Osteocyte (in vitro differentiated cells): Measurements from ENCODE around the gene TMC3. TPM values are rescaled to one million over a fixed set of nuclear protein-coding genes. Genes with fewer than 3 reads are reported as not detected.

Experiments used
- DNase-seq: peaks from one replicate; pipeline ENCODE4 v3.0.0; 2021; ENCODE audit warnings: mixed read lengths; ENCODE audit not compliant: unreplicated experiment; ENCODE audit errors: extremely low spot score
- H3K27ac Mint-ChIP-seq: one replicate; pipeline ENCODE4 v1.8.0; 2021; ENCODE audit warnings: mild to moderate bottlenecking, mixed read lengths; ENCODE audit not compliant: unreplicated experiment
- H3K27me3 Mint-ChIP-seq: one replicate; pipeline ENCODE4 v1.8.0; 2021; ENCODE audit warnings: mixed read lengths; ENCODE audit not compliant: unreplicated experiment
- H3K36me3 Mint-ChIP-seq: one replicate; pipeline ENCODE4 v1.8.0; 2021; ENCODE audit warnings: mixed read lengths; ENCODE audit not compliant: unreplicated experiment
- H3K4me1 Mint-ChIP-seq: one replicate; pipeline ENCODE4 v1.8.0; 2021; ENCODE audit warnings: mixed read lengths; ENCODE audit not compliant: unreplicated experiment
- H3K4me3 Mint-ChIP-seq: one replicate; pipeline ENCODE4 v1.8.0; 2021; ENCODE audit warnings: mild to moderate bottlenecking, moderate library complexity, mixed read lengths; ENCODE audit not compliant: unreplicated experiment
- H3K9me3 Mint-ChIP-seq: one replicate; pipeline ENCODE4 v1.8.0; 2021; ENCODE audit warnings: mixed read lengths; ENCODE audit not compliant: unreplicated experiment
- CTCF ChIP-seq: fragments of 200-600 bp; sonication (generic); IDR thresholded peaks from 2 replicates; pipeline ENCODE4 v1.5.0; 2021; ENCODE audit warnings: antibody characterized with exemption, mild to moderate bottlenecking, moderate library complexity
- total RNA-seq: library from RNA; stranded (reverse); gene quantifications from 2 replicates; pipeline ENCODE4 v1.2.1, GENCODE V29; 2021

The TMC3 gene
- total RNA-seq, 1 donor from 2014 or later, result not detected

- Mint-ChIP-seq H3K9me3 (no peaks in the 10 kb centered on the region), H3K27ac (peak overlapping the region; percentile 42), H3K27me3 (peaks cover 11% of the 10 kb centered on the region), H3K4me1 (peaks cover 21% of the 10 kb centered on the region), H3K36me3 (no peaks in the 10 kb centered on the region), H3K4me3 (no peak overlapping the region)
- no peak for DNase-seq
- no peak for TF ChIP-seq CTCF
These were observed 46.5 kb downstream of the TMC3 start for GRCh38 chr15:81327516-81327915.

- Mint-ChIP-seq H3K4me3 (no peak overlapping the region), H3K36me3 (no peaks in the 10 kb centered on the region), H3K27ac (no peak overlapping the region), H3K9me3 (no peaks in the 10 kb centered on the region), H3K27me3 (peaks cover 9% of the 10 kb centered on the region), H3K4me1 (peaks cover 21% of the 10 kb centered on the region)
- no peak for TF ChIP-seq CTCF
- no peak for DNase-seq
These were observed 47.4 kb downstream of the TMC3 start for GRCh38 chr15:81326466-81327212.

- DNase-seq, result peak; percentile 98
- H3K27me3 Mint-ChIP-seq, result peaks cover 6% of the 10 kb centered on the region
- peaks cover 21% of the 10 kb centered on the region for H3K4me1 Mint-ChIP-seq
- no peaks in the 10 kb centered on the region for H3K36me3 Mint-ChIP-seq
- peak within 1 kb of the TSS; percentile 81 for H3K4me3 Mint-ChIP-seq
- no peak for TF ChIP-seq CTCF
- H3K9me3 Mint-ChIP-seq, result no peaks in the 10 kb centered on the region
- peak within 1 kb of the TSS; percentile 54 for H3K27ac Mint-ChIP-seq
These were observed 49.8 kb downstream of the TMC3 start, which contains the start of gene STARD5 for GRCh38 chr15:81323944-81324881. Gene STARD5, minus strand, starts transcription at chr15:81324141. Its CDS starts 42 bp downstream, at chr15:81324099.

GRCh38 chr15:81323559-81323943 is 50.5 kb downstream of the TMC3 start:
- no peak for DNase-seq
- Mint-ChIP-seq H3K9me3 (no peaks in the 10 kb centered on the region), H3K27ac (no peak overlapping the region), H3K4me3 (peak overlapping the region; percentile 81), H3K4me1 (peaks cover 21% of the 10 kb centered on the region), H3K36me3 (no peaks in the 10 kb centered on the region), H3K27me3 (peaks cover 6% of the 10 kb centered on the region)
- TF ChIP-seq CTCF, result no peak
